Measurements from ENCODE around the gene ALPK3.

GRCh38 chr15:84795186-84795585 is 22.0 kb upstream of the ALPK3 start:
- TF ChIP-seq, protein P1, sequence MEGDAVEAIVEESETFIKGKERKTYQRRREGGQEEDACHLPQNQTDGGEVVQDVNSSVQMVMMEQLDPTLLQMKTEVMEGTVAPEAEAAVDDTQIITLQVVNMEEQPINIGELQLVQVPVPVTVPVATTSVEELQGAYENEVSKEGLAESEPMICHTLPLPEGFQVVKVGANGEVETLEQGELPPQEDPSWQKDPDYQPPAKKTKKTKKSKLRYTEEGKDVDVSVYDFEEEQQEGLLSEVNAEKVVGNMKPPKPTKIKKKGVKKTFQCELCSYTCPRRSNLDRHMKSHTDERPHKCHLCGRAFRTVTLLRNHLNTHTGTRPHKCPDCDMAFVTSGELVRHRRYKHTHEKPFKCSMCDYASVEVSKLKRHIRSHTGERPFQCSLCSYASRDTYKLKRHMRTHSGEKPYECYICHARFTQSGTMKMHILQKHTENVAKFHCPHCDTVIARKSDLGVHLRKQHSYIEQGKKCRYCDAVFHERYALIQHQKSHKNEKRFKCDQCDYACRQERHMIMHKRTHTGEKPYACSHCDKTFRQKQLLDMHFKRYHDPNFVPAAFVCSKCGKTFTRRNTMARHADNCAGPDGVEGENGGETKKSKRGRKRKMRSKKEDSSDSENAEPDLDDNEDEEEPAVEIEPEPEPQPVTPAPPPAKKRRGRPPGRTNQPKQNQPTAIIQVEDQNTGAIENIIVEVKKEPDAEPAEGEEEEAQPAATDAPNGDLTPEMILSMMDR (IDR thresholded peaks at IDR 0.05) = no peak
- no peak for TF ChIP-seq POLR2AphosphoS5 (IDR thresholded peaks at IDR 0.05)
- no peak for TF ChIP-seq POLR2A (IDR thresholded peaks at IDR 0.05)
- TF ChIP-seq EP300 (IDR thresholded peaks at IDR 0.05) = no peak

Measured in suprapubic skin (tissue), 4 donors.